Glomerular visceral epithelial cell (primary cell): Measurements from ENCODE around the gene SLC2A14.
"Not testable (repeated sequence)": the region's sequence is repeated elsewhere in the genome, so short reads cannot be mapped to it uniquely, and the experiment has no call there.

Experiments
- DNase-seq: peaks from one replicate; pipeline ENCODE4 v3.0.0-alpha.2; 2016; ENCODE audit errors: extremely low spot score

SLC2A14 gene

GRCh38 chr12:7869137-7869536, 3.6 kb downstream of the SLC2A14 start:
- DNase-seq = no peak

GRCh38 chr12:7868391-7868790, 4.3 kb downstream of the SLC2A14 start:
- DNase-seq = no peak

- no peak for DNase-seq
Measured at GRCh38 chr12:7864601-7865150, 8.0 kb downstream of the SLC2A14 start.

GRCh38 chr12:7862814-7863348, 9.8 kb downstream of the SLC2A14 start:
- not testable (repeated sequence) for DNase-seq

GRCh38 chr12:7862301-7862700, 10.4 kb downstream of the SLC2A14 start:
- DNase-seq = not testable (repeated sequence)

- no peak for DNase-seq
Measured at GRCh38 chr12:7859552-7859951, 13.2 kb downstream of the SLC2A14 start.

- no peak for DNase-seq
Measured at GRCh38 chr12:7857971-7858370, 14.7 kb downstream of the SLC2A14 start.

- DNase-seq = no peak
Measured at GRCh38 chr12:7856516-7856915, 16.2 kb downstream of the SLC2A14 start.

- no peak for DNase-seq
Measured at GRCh38 chr12:7853557-7853956, 19.2 kb downstream of the SLC2A14 start.

GRCh38 chr12:7851622-7852081, 21.1 kb downstream of the SLC2A14 start:
- DNase-seq = not testable (repeated sequence)

- DNase-seq = not testable (repeated sequence)
Measured at GRCh38 chr12:7850099-7850498, 22.6 kb downstream of the SLC2A14 start.

- not testable (repeated sequence) for DNase-seq
Measured at GRCh38 chr12:7848098-7848422, 24.7 kb downstream of the SLC2A14 start.

GRCh38 chr12:7847226-7848097, 25.3 kb downstream of the SLC2A14 start:
- DNase-seq = not testable (repeated sequence)

- DNase-seq = no peak
Measured at GRCh38 chr12:7844116-7844515, 28.6 kb downstream of the SLC2A14 start.

GRCh38 chr12:7843583-7843982, 29.1 kb downstream of the SLC2A14 start:
- not testable (repeated sequence) for DNase-seq

GRCh38 chr12:7843149-7843548, 29.6 kb downstream of the SLC2A14 start:
- not testable (repeated sequence) for DNase-seq

- DNase-seq = not testable (repeated sequence)
Measured at GRCh38 chr12:7842444-7842843, 30.3 kb downstream of the SLC2A14 start.

GRCh38 chr12:7839848-7840247, 32.9 kb downstream of the SLC2A14 start:
- DNase-seq = not testable (repeated sequence)

- DNase-seq = not testable (repeated sequence)
Measured at GRCh38 chr12:7839226-7839625, 33.5 kb downstream of the SLC2A14 start.

GRCh38 chr12:7837366-7837765, 35.3 kb downstream of the SLC2A14 start:
- no peak for DNase-seq

- DNase-seq = no peak
Measured at GRCh38 chr12:7835766-7836165, 36.9 kb downstream of the SLC2A14 start.

- no peak for DNase-seq
Measured at GRCh38 chr12:7835116-7835515, 37.6 kb downstream of the SLC2A14 start.

- DNase-seq = no peak
Measured at GRCh38 chr12:7834701-7835100, 38.0 kb downstream of the SLC2A14 start.
